GM23338 (cell line): ENCODE results near the gene NRF1. TPM values are rescaled to one million over a fixed set of nuclear protein-coding genes. Genes with fewer than 3 reads are reported as not detected.

ENCODE experiments used
- ATAC-seq: fragments of 200-7000 bp; cut with Tn5 transposase; 3 replicates; pipeline ENCODE4 v1.9.1; 2020
- DNase-seq: peaks from one replicate; pipeline ENCODE4 v3.0.0-alpha.2; 2015; ENCODE audit warnings: low spot score
- H2AFZ ChIP-seq: fragments of 200-600 bp; sonication (generic); 2 replicates; pipeline ENCODE4 v1.8.0; 2016; ENCODE audit warnings: antibody characterized with exemption, mild to moderate bottlenecking, moderate library complexity
- H3F3A ChIP-seq: fragments of 200-600 bp; sonication (generic); replicated peaks from 2 replicates; pipeline ENCODE4 v1.8.0; 2017; ENCODE audit warnings: antibody characterized with exemption, mixed run types, low read depth
- H3K27ac ChIP-seq: fragments of 200-600 bp; sonication (generic); 2 replicates; pipeline ENCODE4 v1.6.1; 2016; ENCODE audit warnings: low read depth
- H3K27me3 ChIP-seq: fragments of 200-600 bp; sonication (generic); 2 replicates; pipeline ENCODE4 v1.8.0; 2016; ENCODE audit warnings: mild to moderate bottlenecking, mixed run types, moderate library complexity; ENCODE audit not compliant: insufficient read depth
- H3K36me3 ChIP-seq: fragments of 200-600 bp; sonication (generic); 2 replicates; pipeline ENCODE4 v1.8.0; 2016; ENCODE audit warnings: mild to moderate bottlenecking; ENCODE audit not compliant: insufficient read depth
- H3K4me1 ChIP-seq: fragments of 200-600 bp; sonication (generic); 2 replicates; pipeline ENCODE4 v1.8.0; 2016; ENCODE audit warnings: mild to moderate bottlenecking, moderate library complexity; ENCODE audit not compliant: insufficient read depth
- H3K4me2 ChIP-seq: fragments of 200-600 bp; sonication (generic); 2 replicates; pipeline ENCODE4 v1.7.1; 2017; ENCODE audit warnings: mixed run types
- H3K4me3 ChIP-seq: fragments of 200-600 bp; sonication (generic); 2 replicates; pipeline ENCODE4 v1.6.1; 2016; ENCODE audit warnings: mixed run types
- H3K79me2 ChIP-seq: fragments of 200-600 bp; sonication (generic); replicated peaks from 2 replicates; pipeline ENCODE4 v1.8.0; 2017; ENCODE audit warnings: mild to moderate bottlenecking; ENCODE audit not compliant: insufficient read depth
- H3K9me2 ChIP-seq: fragments of 200-600 bp; sonication (generic); 2 replicates; pipeline ENCODE4 v1.8.0; 2017; ENCODE audit not compliant: insufficient read depth
- H4K20me1 ChIP-seq: fragments of 200-600 bp; sonication (generic); replicated peaks from 2 replicates; pipeline ENCODE4 v1.8.0; 2017; ENCODE audit warnings: mild to moderate bottlenecking; ENCODE audit not compliant: insufficient read depth
- H3K27ac Mint-ChIP-seq: 2 replicates; pipeline ENCODE4 v1.8.0; 2020; ENCODE audit warnings: inconsistent platforms, mild to moderate bottlenecking, moderate library complexity, mixed read lengths
- H3K27me3 Mint-ChIP-seq: 3 replicates; pipeline ENCODE4 v1.8.0; 2022; ENCODE audit warnings: low read depth, mild to moderate bottlenecking, moderate library complexity, mixed read lengths, inconsistent platforms; ENCODE audit not compliant: insufficient read depth, poor library complexity
- H3K36me3 Mint-ChIP-seq: 3 replicates; pipeline ENCODE4 v1.8.0; 2021; ENCODE audit warnings: low read depth, mild to moderate bottlenecking, inconsistent platforms, moderate library complexity, mixed read lengths
- H3K4me1 Mint-ChIP-seq: 3 replicates; pipeline ENCODE4 v1.8.0; 2020; ENCODE audit warnings: mild to moderate bottlenecking, inconsistent platforms, mixed read lengths
- H3K4me3 Mint-ChIP-seq: 3 replicates; pipeline ENCODE4 v1.8.0; 2021; ENCODE audit warnings: moderate library complexity, mild to moderate bottlenecking, inconsistent platforms, mixed read lengths
- H3K9me3 Mint-ChIP-seq: 3 replicates; pipeline ENCODE4 v1.8.0; 2020; ENCODE audit warnings: moderate library complexity, mild to moderate bottlenecking, inconsistent platforms, mixed read lengths
- CREB1 ChIP-seq: fragments of 250-450 bp; sonication (Bioruptor Pico); IDR thresholded peaks from 2 replicates; pipeline ENCODE4 v1.5.0; 2020; ENCODE audit warnings: low read depth, mild to moderate bottlenecking, moderate library complexity
- EZH2 ChIP-seq: fragments of 200-600 bp; sonication (generic); IDR thresholded peaks from one replicate; pipeline ENCODE4 v1.8.0; 2017; ENCODE audit warnings: antibody characterized with exemption, mild to moderate bottlenecking, low read depth; ENCODE audit not compliant: unreplicated experiment
- EZH2phosphoT487 ChIP-seq: fragments of 200-600 bp; sonication (generic); IDR thresholded peaks from one replicate; pipeline ENCODE4 v1.8.1; 2018; ENCODE audit warnings: antibody characterized with exemption; ENCODE audit not compliant: unreplicated experiment
- POLR2AphosphoS5 ChIP-seq: IDR thresholded peaks from 2 replicates; pipeline ENCODE4 v1.6.1; 2016; ENCODE audit warnings: antibody characterized with exemption, low read depth
- STAT1 ChIP-seq: IDR thresholded peaks from one replicate; pipeline ENCODE4 v1.6.1; 2016; ENCODE audit warnings: antibody characterized with exemption; ENCODE audit not compliant: unreplicated experiment
- ZNF114 ChIP-seq: fragments of 250-450 bp; sonication (Bioruptor Pico); IDR thresholded peaks from 2 replicates; pipeline ENCODE4 v1.5.0; 2020; ENCODE audit warnings: mild to moderate bottlenecking, moderate library complexity
- polyA plus RNA-seq: library from polyadenylated mRNA; unstranded; fragments of >200 nt; fragmentation: Nextera tagmentation; extraction: Ambion mirVana; gene quantifications from 2 replicates; pipeline ENCODE4 v1.2.1, GENCODE V29; 2016
- total RNA-seq: library from RNA; depleted of rRNA; stranded (reverse); fragments of >200 nt; shearing (Covaris generic); gene quantifications from 2 replicates; pipeline ENCODE4 v1.2.3, GENCODE V29; 2014
- TF ChIP-seq, protein P1 (sequence below): fragments of 250-450 bp; sonication (Bioruptor Pico); IDR thresholded peaks from 2 replicates; pipeline ENCODE4 v1.5.0; 2020; ENCODE audit warnings: mild to moderate bottlenecking, moderate library complexity

Gene NRF1
- total and polyA plus RNA-seq, 2 experiments from 2014 or later, result 5.3 to 24.6 TPM

DNA sequence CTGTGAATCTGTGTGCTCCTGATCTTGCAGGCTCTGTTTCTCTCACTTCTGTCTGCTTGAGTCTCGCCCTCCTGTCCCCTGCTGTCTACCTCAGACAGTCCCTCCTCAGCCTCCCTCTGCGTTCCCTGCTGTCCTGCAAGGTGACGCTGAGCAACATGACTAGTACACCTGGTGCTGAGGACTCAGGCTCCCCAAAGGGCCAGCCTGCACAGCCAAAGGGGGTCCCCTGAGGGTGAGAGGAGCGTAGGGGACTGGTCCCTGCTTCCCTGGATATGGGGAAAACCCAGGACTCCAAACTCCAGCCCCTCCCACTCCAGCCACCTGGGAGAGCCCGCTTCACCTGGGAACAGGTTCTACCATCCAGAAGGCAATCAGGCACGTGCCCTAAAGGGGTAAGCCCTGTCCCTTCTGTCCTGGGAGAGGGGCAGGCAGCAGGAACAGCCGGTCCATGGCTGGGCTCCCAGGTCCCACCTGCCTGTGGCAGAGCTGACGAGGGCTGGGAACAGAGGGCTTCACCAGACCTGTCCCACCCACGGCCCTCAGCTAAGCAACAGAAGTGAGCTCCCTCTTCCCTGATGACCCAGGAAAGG, 184.8 kb downstream of the NRF1 start:
- H3K27me3 Mint-ChIP-seq, result peaks cover 25% of the 10 kb centered on the region
- no peak overlapping the region for H2AFZ ChIP-seq
- H3K27ac Mint-ChIP-seq, result no peak overlapping the region
- no peaks in the 10 kb centered on the region for H3K36me3 ChIP-seq
- H3K4me2 ChIP-seq, result no peak overlapping the region
- peaks cover 22% of the 10 kb centered on the region for H3K4me1 Mint-ChIP-seq
- H3K27ac ChIP-seq, result no peak overlapping the region
- DNase-seq (no peak), ATAC-seq (peak; percentile 12; the same call in 2 of the 3 replicates)
- no peaks in the 10 kb centered on the region for H3K9me3 Mint-ChIP-seq
- peaks cover 12% of the 10 kb centered on the region for H3K4me1 ChIP-seq
- H3K27me3 ChIP-seq, result peaks cover 1% of the 10 kb centered on the region; the same call in 1 of the 2 replicates
- H3K36me3 Mint-ChIP-seq, result no peaks in the 10 kb centered on the region; the same call in 2 of the 3 replicates
- H3K4me3 ChIP-seq, result no peak overlapping the region
- no peaks in the 10 kb centered on the region for H3K79me2 ChIP-seq
- no peaks in the 10 kb centered on the region for H3K9me2 ChIP-seq
- 0 out of 2 replicates have a peak, but pooled peaks cover 4% of the 10 kb centered on the region for H3F3A ChIP-seq
- no peaks in the 10 kb centered on the region for H4K20me1 ChIP-seq
- TF ChIP-seq, protein P1, sequence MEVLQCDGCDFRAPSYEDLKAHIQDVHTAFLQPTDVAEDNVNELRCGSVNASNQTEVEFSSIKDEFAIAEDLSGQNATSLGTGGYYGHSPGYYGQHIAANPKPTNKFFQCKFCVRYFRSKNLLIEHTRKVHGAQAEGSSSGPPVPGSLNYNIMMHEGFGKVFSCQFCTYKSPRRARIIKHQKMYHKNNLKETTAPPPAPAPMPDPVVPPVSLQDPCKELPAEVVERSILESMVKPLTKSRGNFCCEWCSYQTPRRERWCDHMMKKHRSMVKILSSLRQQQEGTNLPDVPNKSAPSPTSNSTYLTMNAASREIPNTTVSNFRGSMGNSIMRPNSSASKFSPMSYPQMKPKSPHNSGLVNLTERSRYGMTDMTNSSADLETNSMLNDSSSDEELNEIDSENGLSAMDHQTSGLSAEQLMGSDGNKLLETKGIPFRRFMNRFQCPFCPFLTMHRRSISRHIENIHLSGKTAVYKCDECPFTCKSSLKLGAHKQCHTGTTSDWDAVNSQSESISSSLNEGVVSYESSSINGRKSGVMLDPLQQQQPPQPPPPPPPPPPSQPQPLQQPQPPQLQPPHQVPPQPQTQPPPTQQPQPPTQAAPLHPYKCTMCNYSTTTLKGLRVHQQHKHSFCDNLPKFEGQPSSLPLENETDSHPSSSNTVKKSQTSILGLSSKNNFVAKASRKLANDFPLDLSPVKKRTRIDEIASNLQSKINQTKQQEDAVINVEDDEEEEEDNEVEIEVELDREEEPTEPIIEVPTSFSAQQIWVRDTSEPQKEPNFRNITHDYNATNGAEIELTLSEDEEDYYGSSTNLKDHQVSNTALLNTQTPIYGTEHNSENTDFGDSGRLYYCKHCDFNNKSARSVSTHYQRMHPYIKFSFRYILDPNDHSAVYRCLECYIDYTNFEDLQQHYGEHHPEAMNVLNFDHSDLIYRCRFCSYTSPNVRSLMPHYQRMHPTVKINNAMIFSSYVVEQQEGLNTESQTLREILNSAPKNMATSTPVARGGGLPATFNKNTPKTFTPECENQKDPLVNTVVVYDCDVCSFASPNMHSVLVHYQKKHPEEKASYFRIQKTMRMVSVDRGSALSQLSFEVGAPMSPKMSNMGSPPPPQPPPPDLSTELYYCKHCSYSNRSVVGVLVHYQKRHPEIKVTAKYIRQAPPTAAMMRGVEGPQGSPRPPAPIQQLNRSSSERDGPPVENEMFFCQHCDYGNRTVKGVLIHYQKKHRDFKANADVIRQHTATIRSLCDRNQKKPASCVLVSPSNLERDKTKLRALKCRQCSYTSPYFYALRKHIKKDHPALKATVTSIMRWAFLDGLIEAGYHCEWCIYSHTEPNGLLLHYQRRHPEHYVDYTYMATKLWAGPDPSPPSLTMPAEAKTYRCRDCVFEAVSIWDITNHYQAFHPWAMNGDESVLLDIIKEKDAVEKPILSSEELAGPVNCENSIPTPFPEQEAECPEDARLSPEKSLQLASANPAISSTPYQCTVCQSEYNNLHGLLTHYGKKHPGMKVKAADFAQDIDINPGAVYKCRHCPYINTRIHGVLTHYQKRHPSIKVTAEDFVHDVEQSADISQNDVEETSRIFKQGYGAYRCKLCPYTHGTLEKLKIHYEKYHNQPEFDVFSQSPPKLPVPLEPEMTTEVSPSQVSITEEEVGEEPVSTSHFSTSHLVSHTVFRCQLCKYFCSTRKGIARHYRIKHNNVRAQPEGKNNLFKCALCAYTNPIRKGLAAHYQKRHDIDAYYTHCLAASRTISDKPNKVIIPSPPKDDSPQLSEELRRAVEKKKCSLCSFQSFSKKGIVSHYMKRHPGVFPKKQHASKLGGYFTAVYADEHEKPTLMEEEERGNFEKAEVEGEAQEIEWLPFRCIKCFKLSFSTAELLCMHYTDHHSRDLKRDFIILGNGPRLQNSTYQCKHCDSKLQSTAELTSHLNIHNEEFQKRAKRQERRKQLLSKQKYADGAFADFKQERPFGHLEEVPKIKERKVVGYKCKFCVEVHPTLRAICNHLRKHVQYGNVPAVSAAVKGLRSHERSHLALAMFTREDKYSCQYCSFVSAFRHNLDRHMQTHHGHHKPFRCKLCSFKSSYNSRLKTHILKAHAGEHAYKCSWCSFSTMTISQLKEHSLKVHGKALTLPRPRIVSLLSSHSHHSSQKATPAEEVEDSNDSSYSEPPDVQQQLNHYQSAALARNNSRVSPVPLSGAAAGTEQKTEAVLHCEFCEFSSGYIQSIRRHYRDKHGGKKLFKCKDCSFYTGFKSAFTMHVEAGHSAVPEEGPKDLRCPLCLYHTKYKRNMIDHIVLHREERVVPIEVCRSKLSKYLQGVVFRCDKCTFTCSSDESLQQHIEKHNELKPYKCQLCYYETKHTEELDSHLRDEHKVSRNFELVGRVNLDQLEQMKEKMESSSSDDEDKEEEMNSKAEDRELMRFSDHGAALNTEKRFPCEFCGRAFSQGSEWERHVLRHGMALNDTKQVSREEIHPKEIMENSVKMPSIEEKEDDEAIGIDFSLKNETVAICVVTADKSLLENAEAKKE (CRISPR knock-in tag), result no peak
- TF ChIP-seq EZH2phosphoT487 (no peak), EZH2 (no peak), ZNF114 (no peak), CREB1 (CRISPR knock-in tag) (no peak), POLR2AphosphoS5 (no peak), STAT1 (no peak)
- no peak overlapping the region for H3K4me3 Mint-ChIP-seq
